Small intestine (tissue), 7 donors: ENCODE data around the gene PDE3A. TPM values are rescaled to one million over a fixed set of nuclear protein-coding genes. Genes with fewer than 3 reads are reported as not detected.

Experiments used
- DNase-seq, 2 donors: peaks; one replicate each; pipeline versions ENCODE4 v3.0.0 to v3.0.0-alpha.2; 2013
- FAIRE-seq: peaks from 2 replicates; lab custom pipeline; 2012; peaks lifted over from hg19 to GRCh38; lab: Jason Lieb, UNC
- H3K27ac ChIP-seq, 3 donors: one replicate each; pipeline ENCODE4 v1.5.1; 2013; ENCODE audit warnings: low read length in 2 of 3, mild to moderate bottlenecking in 2 of 3, control low read depth in 1 of 3, inconsistent platforms in 1 of 3, low read depth in 1 of 3, moderate library complexity in 1 of 3
- H3K27me3 ChIP-seq, 3 donors: one replicate each; pipeline ENCODE4 v1.6.1; 2013; ENCODE audit warnings: low read length in 3 of 3, inconsistent platforms in 1 of 3; ENCODE audit not compliant: control insufficient read depth in 3 of 3, insufficient read depth in 3 of 3
- H3K36me3 ChIP-seq, 3 donors: one replicate each; pipeline ENCODE4 v1.6.1; 2013; ENCODE audit warnings: low read length in 3 of 3, inconsistent platforms in 1 of 3, low read depth in 1 of 3, mild to moderate bottlenecking in 1 of 3, moderate library complexity in 1 of 3; ENCODE audit not compliant: control insufficient read depth in 3 of 3, insufficient read depth in 2 of 3
- H3K4me1 ChIP-seq, 3 donors: one replicate each; pipeline ENCODE4 v1.6.1; 2013; ENCODE audit warnings: low read length in 2 of 3, inconsistent platforms in 1 of 3, low read depth in 1 of 3, mild to moderate bottlenecking in 1 of 3, moderate library complexity in 1 of 3; ENCODE audit not compliant: control insufficient read depth in 3 of 3, insufficient read depth in 2 of 3
- H3K4me3 ChIP-seq, 3 donors: one replicate each; pipeline ENCODE4 v1.5.1; 2013; ENCODE audit warnings: low read length in 3 of 3, control low read depth in 1 of 3, inconsistent platforms in 1 of 3, low read depth in 1 of 3, mild to moderate bottlenecking in 1 of 3, moderate library complexity in 1 of 3
- H3K9me3 ChIP-seq, 2 donors: one replicate each; pipeline ENCODE4 v1.6.1; 2013; ENCODE audit warnings: low read depth in 1 of 2, low read length in 1 of 2; ENCODE audit not compliant: control insufficient read depth in 2 of 2, insufficient read depth in 1 of 2
- WGBS, 3 donors: extraction: QIAGEN DNeasy Blood & Tissue Kit; methylation state at CpG; one replicate each; pipeline ENCODE4 v1.1.7; 2013; 5-methylcytosine and 5-hydroxymethylcytosine counted together
- polyA plus RNA-seq, 4 donors: library from polyadenylated mRNA; stranded (reverse) in 3 of 4; unstranded in 1 of 4; fragments of 200-250 nt in 3 of 4; fragments of 120-200 nt in 1 of 4; gene quantifications; one replicate each; pipeline versions ENCODE4 v1.2.1 to v1.2.3, GENCODE V29; 2013
- donor health status: healthy with polysubstance abuse.
- donor health status: control.
- donor health status: control.
- donor health status: Bipolar disorder and iron deficiency.
- donor health status: healthy.

Gene PDE3A
- polyA plus RNA-seq, 4 donors: 2.4 to 79.4 (median 6.6) TPM

GRCh38 chr12:20627001-20627588 lies 258.8 kb downstream of the PDE3A start:
- WGBS, 3 donors: 35 to 48% (median 38%) methylated on average over 1 of the region's 1 CpG
- H3K36me3 ChIP-seq: peaks cover 0 to under 1% (median 0%) of the 10 kb centered on the region in 3 donors
- peak overlapping the region in 1 of 3 donors; percentile 73 for H3K27ac ChIP-seq
- no peaks in the 10 kb centered on the region for H3K27me3 ChIP-seq
- H3K4me1 ChIP-seq: peaks cover 0 to 37% (median 0%) of the 10 kb centered on the region in 3 donors
- DNase-seq (peak in 1 of 2 donors; percentile 70), FAIRE-seq (no peak)
- no peak overlapping the region for H3K4me3 ChIP-seq
- H3K9me3 ChIP-seq: no peaks in the 10 kb centered on the region

GRCh38 chr12:20628226-20628787 lies 260.0 kb downstream of the PDE3A start:
- Histone ChIP-seq H3K36me3 (peaks cover 0 to 2% (median 0%) of the 10 kb centered on the region in 3 donors), H3K4me3 (no peak overlapping the region), H3K9me3 (no peaks in the 10 kb centered on the region), H3K27me3 (no peaks in the 10 kb centered on the region), H3K4me1 (peaks cover 0 to 37% (median 0%) of the 10 kb centered on the region in 3 donors), H3K27ac (peak overlapping the region in 1 of 3 donors; percentile 57)
- no peak for FAIRE-seq
- 66 to 90% (median 84%) methylated on average over 9 of the region's 9 CpGs for WGBS, 3 donors
- DNase-seq: peak in 1 of 2 donors; percentile 9

DNA sequence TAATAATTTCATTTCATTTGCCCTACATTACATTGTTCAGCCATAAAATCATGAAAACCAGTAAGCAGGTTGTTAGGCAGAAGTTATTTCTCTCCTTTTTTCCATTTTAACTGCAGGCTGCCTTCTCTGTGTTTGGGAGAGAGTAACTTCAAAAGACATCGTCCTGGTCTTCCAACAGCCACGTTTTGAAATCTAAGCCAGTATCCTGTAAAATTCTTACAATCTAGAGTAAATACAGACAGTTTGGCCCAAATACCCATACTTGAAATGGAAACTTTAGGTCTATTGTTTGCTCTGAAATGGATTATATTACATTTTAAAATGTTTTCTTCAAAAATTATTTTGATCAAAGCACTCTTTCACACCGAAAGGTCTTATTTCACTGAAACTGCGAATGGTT lies 260.7 kb downstream of the PDE3A start:
- Histone ChIP-seq H3K36me3 (peaks cover 0 to 6% (median 0%) of the 10 kb centered on the region in 3 donors), H3K4me1 (peaks cover 0 to 37% (median 0%) of the 10 kb centered on the region in 3 donors), H3K4me3 (no peak overlapping the region), H3K27me3 (no peaks in the 10 kb centered on the region), H3K9me3 (no peaks in the 10 kb centered on the region), H3K27ac (peak overlapping the region in 1 of 3 donors; percentile 57)
- FAIRE-seq: no peak
- no peak for DNase-seq
- WGBS, 3 donors: 32 to 46% (median 42%) methylated on average over 4 of the region's 4 CpGs

DNA sequence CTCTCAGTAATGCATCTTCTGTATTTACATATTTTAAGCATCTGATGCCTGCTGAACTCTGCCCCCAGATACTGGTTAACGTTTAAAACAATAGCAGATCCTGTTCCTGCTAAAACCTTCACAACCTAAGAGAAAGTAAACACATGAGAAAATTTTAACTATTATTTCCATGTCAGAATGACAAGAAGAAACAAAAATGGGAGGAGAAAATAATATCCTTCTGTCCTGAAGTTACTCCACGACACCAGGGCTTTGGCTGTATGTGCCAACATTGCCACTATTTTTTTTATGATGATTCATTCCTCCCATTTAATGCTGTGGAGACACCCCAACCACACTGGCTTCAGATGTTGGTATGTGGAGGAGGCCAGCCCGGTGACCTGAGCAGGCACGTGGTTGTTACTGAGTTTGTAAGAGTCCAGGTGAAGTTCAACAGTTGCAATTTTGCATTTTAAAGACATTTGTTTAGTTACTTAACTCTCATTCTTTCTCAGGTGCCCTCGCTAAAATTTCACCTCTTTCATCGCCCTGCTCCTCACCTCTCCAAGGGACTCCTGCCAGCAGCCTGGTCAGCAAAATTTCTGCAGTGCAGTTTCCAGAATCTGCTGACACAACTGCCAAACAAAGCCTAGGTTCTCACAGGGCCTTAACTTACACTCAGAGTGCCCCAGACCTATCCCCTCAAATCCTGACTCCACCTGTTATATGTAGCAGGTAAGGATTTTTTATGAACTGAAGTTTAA lies 261.2 kb downstream of the PDE3A start:
- peaks cover 0 to 40% (median 0%) of the 10 kb centered on the region in 3 donors for H3K4me1 ChIP-seq
- peaks cover 0 to 6% (median 0%) of the 10 kb centered on the region in 3 donors for H3K36me3 ChIP-seq
- FAIRE-seq (no peak), DNase-seq (peak in 1 of 2 donors; percentile 76)
- no peak overlapping the region for H3K4me3 ChIP-seq
- no peaks in the 10 kb centered on the region for H3K9me3 ChIP-seq
- WGBS, 3 donors: 33 to 54% (median 41%) methylated on average over 6 of the region's 6 CpGs
- no peaks in the 10 kb centered on the region for H3K27me3 ChIP-seq
- H3K27ac ChIP-seq: peak overlapping the region in 1 of 3 donors; percentile 57

GRCh38 chr12:20631711-20632110 lies 263.4 kb downstream of the PDE3A start:
- 72 to 91% (median 89%) methylated on average over 1 of the region's 1 CpG for WGBS, 3 donors
- no peak overlapping the region for H3K27ac ChIP-seq
- DNase-seq: no peak

DNA sequence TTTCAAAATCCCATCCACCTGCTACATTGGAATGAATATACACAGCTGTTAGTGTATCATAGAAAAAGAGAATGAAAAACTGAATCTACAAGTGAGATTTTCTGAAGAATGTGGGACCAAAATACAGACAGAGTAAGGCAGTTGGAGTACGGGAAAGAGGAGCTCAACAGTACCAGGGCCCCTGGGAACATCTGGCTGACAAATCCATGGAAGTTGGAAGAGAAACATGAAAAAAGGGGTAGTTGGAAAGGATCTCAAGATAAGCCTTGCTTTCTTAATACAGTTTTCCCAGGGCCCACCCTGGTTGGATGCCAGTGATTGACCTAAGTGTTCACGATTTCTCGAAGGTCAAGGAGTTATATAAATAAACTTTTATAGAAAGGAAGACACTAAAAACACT lies 272.8 kb downstream of the PDE3A start:
- Histone ChIP-seq H3K27me3 (no peaks in the 10 kb centered on the region), H3K4me3 (no peak overlapping the region), H3K4me1 (no peaks in the 10 kb centered on the region), H3K36me3 (peaks cover 0 to 5% (median 2%) of the 10 kb centered on the region in 3 donors), H3K27ac (no peak overlapping the region), H3K9me3 (no peaks in the 10 kb centered on the region)
- no peak for DNase-seq
- whole genome bisulfite sequencing, 3 donors: 75 to 95% (median 85%) methylated on average over 3 of the region's 3 CpGs
- FAIRE-seq: no peak

More at GRCh38 chr12:20631711-20632110, 263.4 kb downstream of the PDE3A start:
- Histone ChIP-seq H3K27me3 (no peaks in the 10 kb centered on the region), H3K36me3 (peaks cover 0 to 15% (median 3%) of the 10 kb centered on the region in 3 donors), H3K4me1 (peaks cover 0 to 34% (median 0%) of the 10 kb centered on the region in 3 donors), H3K4me3 (no peak overlapping the region), H3K9me3 (no peaks in the 10 kb centered on the region)
- FAIRE-seq: no peak

GRCh38 chr12:20643822-20644221 lies 275.5 kb downstream of the PDE3A start:
- no peaks in the 10 kb centered on the region for H3K4me1 ChIP-seq
- H3K27ac ChIP-seq: no peak overlapping the region
- DNase-seq (no peak), FAIRE-seq (no peak)
- peaks cover 0 to 8% (median 2%) of the 10 kb centered on the region in 3 donors for H3K36me3 ChIP-seq
- H3K9me3 ChIP-seq: no peaks in the 10 kb centered on the region
- H3K4me3 ChIP-seq: no peak overlapping the region
- H3K27me3 ChIP-seq: no peaks in the 10 kb centered on the region
- WGBS, 3 donors: 91 to 96% (median 93%) methylated on average over 2 of the region's 2 CpGs

GRCh38 chr12:20646239-20646827 lies 278.0 kb downstream of the PDE3A start:
- H3K4me3 ChIP-seq: no peak overlapping the region
- H3K27me3 ChIP-seq: no peaks in the 10 kb centered on the region
- FAIRE-seq (no peak), DNase-seq (peak in 1 of 2 donors; percentile 34)
- WGBS, 3 donors: 64 to 82% (median 67%) methylated on average over 3 of the region's 3 CpGs
- peaks cover 0 to 13% (median 2%) of the 10 kb centered on the region in 3 donors for H3K36me3 ChIP-seq
- no peaks in the 10 kb centered on the region for H3K9me3 ChIP-seq
- no peaks in the 10 kb centered on the region for H3K4me1 ChIP-seq
- H3K27ac ChIP-seq: no peak overlapping the region
